ENCODE data around the gene ZC3HAV1L. TPM values are rescaled to one million over a fixed set of nuclear protein-coding genes. Genes with fewer than 3 reads are reported as not detected.

Gene ZC3HAV1L
- total RNA-seq, 4 donors from 2014 or later, result 8.5 to 14.1 (median 11.9) TPM

- TF ChIP-seq, protein P1, sequence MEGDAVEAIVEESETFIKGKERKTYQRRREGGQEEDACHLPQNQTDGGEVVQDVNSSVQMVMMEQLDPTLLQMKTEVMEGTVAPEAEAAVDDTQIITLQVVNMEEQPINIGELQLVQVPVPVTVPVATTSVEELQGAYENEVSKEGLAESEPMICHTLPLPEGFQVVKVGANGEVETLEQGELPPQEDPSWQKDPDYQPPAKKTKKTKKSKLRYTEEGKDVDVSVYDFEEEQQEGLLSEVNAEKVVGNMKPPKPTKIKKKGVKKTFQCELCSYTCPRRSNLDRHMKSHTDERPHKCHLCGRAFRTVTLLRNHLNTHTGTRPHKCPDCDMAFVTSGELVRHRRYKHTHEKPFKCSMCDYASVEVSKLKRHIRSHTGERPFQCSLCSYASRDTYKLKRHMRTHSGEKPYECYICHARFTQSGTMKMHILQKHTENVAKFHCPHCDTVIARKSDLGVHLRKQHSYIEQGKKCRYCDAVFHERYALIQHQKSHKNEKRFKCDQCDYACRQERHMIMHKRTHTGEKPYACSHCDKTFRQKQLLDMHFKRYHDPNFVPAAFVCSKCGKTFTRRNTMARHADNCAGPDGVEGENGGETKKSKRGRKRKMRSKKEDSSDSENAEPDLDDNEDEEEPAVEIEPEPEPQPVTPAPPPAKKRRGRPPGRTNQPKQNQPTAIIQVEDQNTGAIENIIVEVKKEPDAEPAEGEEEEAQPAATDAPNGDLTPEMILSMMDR (IDR thresholded peaks at IDR 0.05; ENCODE audit: low read depth), result no peak
Observed at GRCh38 chr7:139075871-139076686, 40.2 kb upstream of the ZC3HAV1L start.

- TF ChIP-seq, protein P1 (IDR thresholded peaks at IDR 0.05; ENCODE audit: low read depth), result no peak
Observed at GRCh38 chr7:139075031-139075652, 39.3 kb upstream of the ZC3HAV1L start.

GRCh38 chr7:139072796-139073195, 37.0 kb upstream of the ZC3HAV1L start:
- TF ChIP-seq, protein P1 (IDR thresholded peaks at IDR 0.05; ENCODE audit: low read depth), result no peak

GRCh38 chr7:139071680-139072079, 35.8 kb upstream of the ZC3HAV1L start:
- TF ChIP-seq, protein P1 (IDR thresholded peaks at IDR 0.05; ENCODE audit: low read depth), result no peak

DNA sequence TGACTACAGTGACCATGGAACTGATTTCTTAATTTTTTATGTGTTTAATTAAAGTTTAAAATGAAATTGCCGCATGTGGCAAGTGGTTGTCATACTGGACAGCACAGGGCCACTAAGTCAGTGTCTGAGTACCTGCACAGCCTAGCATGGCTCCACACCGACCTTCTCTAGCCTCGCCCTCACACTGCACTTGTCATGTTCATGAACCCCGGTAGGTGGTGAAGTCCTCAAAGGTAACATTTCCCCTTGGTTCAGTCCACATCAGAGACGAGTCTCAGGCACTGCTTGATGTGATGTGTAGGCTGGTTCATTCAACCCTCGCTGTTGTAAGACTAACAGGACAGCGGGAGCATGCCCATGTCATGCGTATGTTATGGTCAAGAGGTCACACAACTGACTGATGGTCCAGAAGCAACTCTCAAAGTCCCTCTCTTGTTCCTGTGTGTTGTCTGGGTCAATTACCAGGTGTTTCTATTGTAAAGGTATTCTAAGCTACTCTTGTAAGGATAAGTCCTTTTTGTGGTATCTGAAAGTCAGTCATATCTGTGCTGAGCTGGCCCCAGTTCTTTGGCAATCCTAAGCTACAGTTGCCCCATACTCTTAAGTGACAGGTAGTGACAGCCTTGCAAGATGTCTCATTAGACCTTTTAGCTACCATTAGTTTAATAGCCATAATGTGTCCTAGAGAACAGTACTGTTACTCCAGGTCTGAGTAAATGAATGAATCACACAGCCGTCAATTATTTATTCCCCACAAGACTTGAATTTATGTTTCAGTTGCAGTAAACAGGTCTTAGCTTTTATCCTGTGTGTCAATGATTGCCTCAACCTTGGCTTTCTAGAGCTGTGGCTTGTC, 32.9 kb upstream of the ZC3HAV1L start:
- TF ChIP-seq, protein P1 (IDR thresholded peaks at IDR 0.05; ENCODE audit: low read depth), result no peak

- TF ChIP-seq, protein P1 (IDR thresholded peaks at IDR 0.05; ENCODE audit: low read depth), result no peak
Observed at GRCh38 chr7:139066315-139066714, 30.5 kb upstream of the ZC3HAV1L start.

- TF ChIP-seq, protein P1 (IDR thresholded peaks at IDR 0.05; ENCODE audit: low read depth), result no peak
Observed at GRCh38 chr7:139065323-139065722, 29.5 kb upstream of the ZC3HAV1L start.
